CD4-positive, alpha-beta T cell (primary cell): ENCODE results near the gene PDGFC. TPM values are rescaled to one million over a fixed set of nuclear protein-coding genes. Genes with fewer than 3 reads are reported as not detected.

Experiments
- ATAC-seq: fragments of 200-7000 bp; cut with Tn5 transposase; one replicate; pipeline ENCODE4 v1.10.0; 2022; ENCODE audit warnings: mild to moderate bottlenecking; ENCODE audit not compliant: poor library complexity
- CTCF ChIA-PET: fragments of 350-600 bp; sonication (Branson Sonifier 250); formaldehyde crosslinking; loops from one replicate; lab custom pipeline; 2021; ENCODE audit warnings: antibody characterized with exemption, inconsistent platforms; lab: Charles Lee
- POLR2A ChIA-PET: fragments of 350-600 bp; sonication (Branson Sonifier 250); formaldehyde crosslinking; loops from one replicate; lab custom pipeline; 2021; ENCODE audit warnings: antibody characterized with exemption, inconsistent platforms; lab: Charles Lee
- DNase-seq, 14 experiments: peaks; one replicate each; pipeline ENCODE4 v3.0.0-alpha.2; 2013 to 2020; ENCODE audit warnings: mixed read lengths in 2 of 14
- H3K27ac ChIP-seq, 2 donors: one replicate each; pipeline versions ENCODE4 v1.5.1 to v1.7.0; 2013; ENCODE audit warnings: low read length in 2 of 2, low read depth in 1 of 2, mild to moderate bottlenecking in 1 of 2
- H3K27me3 ChIP-seq, 2 experiments: 1 replicate in 1 of 2; 2 replicates in 1 of 2; pipeline versions ENCODE4 v1.6.1 to v1.7.0; 2013; ENCODE audit warnings: low read length in 2 of 2, control low read depth in 1 of 2, mild to moderate bottlenecking in 1 of 2, moderate library complexity in 1 of 2; ENCODE audit not compliant: insufficient read depth in 2 of 2, control insufficient read depth in 1 of 2
- H3K36me3 ChIP-seq: one replicate; pipeline ENCODE4 v1.6.1; 2013; ENCODE audit warnings: low read length, control low read depth; ENCODE audit not compliant: insufficient read depth
- H3K4me1 ChIP-seq: one replicate; pipeline ENCODE4 v1.6.1; 2013; ENCODE audit warnings: low read length, control low read depth; ENCODE audit not compliant: insufficient read depth
- H3K4me3 ChIP-seq: one replicate; pipeline ENCODE4 v1.5.1; 2013; ENCODE audit warnings: mild to moderate bottlenecking, low read length, moderate library complexity
- H3K9me3 ChIP-seq, 2 experiments: 1 replicate in 1 of 2; 2 replicates in 1 of 2; pipeline versions ENCODE4 v1.6.1 to v1.7.0; 2013; ENCODE audit warnings: low read length in 2 of 2, mild to moderate bottlenecking in 2 of 2, control low read depth in 1 of 2, moderate library complexity in 1 of 2; ENCODE audit not compliant: control insufficient read depth in 1 of 2, insufficient read depth in 1 of 2
- H3K27ac Mint-ChIP-seq: one replicate; pipeline ENCODE4 v1.8.0; 2020; ENCODE audit warnings: mixed read lengths
- H3K27me3 Mint-ChIP-seq: one replicate; pipeline ENCODE4 v1.8.0; 2021; ENCODE audit warnings: mixed read lengths
- H3K36me3 Mint-ChIP-seq: one replicate; pipeline ENCODE4 v1.8.0; 2021; ENCODE audit warnings: low read depth, mixed read lengths
- H3K4me1 Mint-ChIP-seq: one replicate; pipeline ENCODE4 v1.8.0; 2021; ENCODE audit warnings: low read depth, mixed read lengths
- H3K4me3 Mint-ChIP-seq: one replicate; pipeline ENCODE4 v1.8.0; 2020; ENCODE audit warnings: mild to moderate bottlenecking, mixed read lengths
- H3K9me3 Mint-ChIP-seq: one replicate; pipeline ENCODE4 v1.8.0; 2020; ENCODE audit warnings: mixed read lengths
- CTCF ChIP-seq: fragments of 200-600 bp; IDR thresholded peaks from one replicate; pipeline ENCODE4 v1.8.0; 2022; ENCODE audit warnings: antibody characterized with exemption, mild to moderate bottlenecking
- intact Hi-C, 2 experiments: fragments of 100-400 bp; cut with DNase I in 1 of 2; cut with micrococcal nuclease in 1 of 2; formaldehyde crosslinking; loops; one replicate each; pipeline versions ENCODE4 v1.15.1 to v1.9.0; 2023 to 2025; cut with DNase I, micrococcal nuclease
- total RNA-seq, 174 experiments: library from RNA in 2 of 174; stranded (reverse) in 2 of 174; gene quantifications; one replicate each; pipeline ENCODE4 v1.2.3 and lab custom pipeline; 2021 to 2026

PDGFC gene
- total RNA-seq, 2 experiments from 2014 or later: not detected

- ATAC-seq (no peak), DNase-seq (no peak)
- Mint-ChIP-seq H3K36me3 (no peaks in the 10 kb centered on the region), H3K9me3 (no peaks in the 10 kb centered on the region), H3K4me1 (no peaks in the 10 kb centered on the region), H3K27me3 (no peaks in the 10 kb centered on the region), H3K4me3 (no peak overlapping the region), H3K27ac (no peak overlapping the region)
- no peaks in the 10 kb centered on the region for H3K36me3 ChIP-seq
- H3K4me3 ChIP-seq: no peak overlapping the region
- TF ChIP-seq CTCF: no peak
- CTCF ChIA-PET: no interaction called here
- no peaks in the 10 kb centered on the region for H3K27me3 ChIP-seq
- no peak overlapping the region for H3K27ac ChIP-seq
- intact Hi-C loops: no loop called here
- POLR2A ChIA-PET: no interaction called here
- peaks cover 0 to 3% of the 10 kb centered on the region in 2 experiments for H3K9me3 ChIP-seq
- no peaks in the 10 kb centered on the region for H3K4me1 ChIP-seq
Measured at GRCh38 chr4:156832886-156833285, 138.7 kb downstream of the PDGFC start.

- H3K27me3 Mint-ChIP-seq: no peaks in the 10 kb centered on the region
- H3K9me3 ChIP-seq: peaks cover 0 to 7% of the 10 kb centered on the region in 2 experiments
- no peak overlapping the region for H3K4me3 Mint-ChIP-seq
- no peak overlapping the region for H3K4me3 ChIP-seq
- DNase-seq (peak in 1 of 14 experiments; percentile 5), ATAC-seq (no peak)
- no peaks in the 10 kb centered on the region for H3K36me3 ChIP-seq
- H3K27ac Mint-ChIP-seq: no peak overlapping the region
- TF ChIP-seq CTCF: no peak
- no peaks in the 10 kb centered on the region for H3K9me3 Mint-ChIP-seq
- H3K4me1 Mint-ChIP-seq: no peaks in the 10 kb centered on the region
- H3K4me1 ChIP-seq: no peaks in the 10 kb centered on the region
- H3K36me3 Mint-ChIP-seq: no peaks in the 10 kb centered on the region
- H3K27me3 ChIP-seq: no peaks in the 10 kb centered on the region
- ChIA-PET POLR2A (no interaction called here), CTCF (no interaction called here)
- intact Hi-C loops: no loop called here
- H3K27ac ChIP-seq: no peak overlapping the region
Measured at GRCh38 chr4:156830351-156830750, 141.2 kb downstream of the PDGFC start.

- Mint-ChIP-seq H3K27ac (no peak overlapping the region), H3K4me1 (no peaks in the 10 kb centered on the region), H3K4me3 (no peak overlapping the region), H3K36me3 (no peaks in the 10 kb centered on the region), H3K27me3 (no peaks in the 10 kb centered on the region), H3K9me3 (no peaks in the 10 kb centered on the region)
- H3K9me3 ChIP-seq: peaks cover 0 to 7% of the 10 kb centered on the region in 2 experiments
- DNase-seq (peak in 2 of 14 experiments; percentile 1 to 8), ATAC-seq (no peak)
- no peak overlapping the region for H3K4me3 ChIP-seq
- no peaks in the 10 kb centered on the region for H3K27me3 ChIP-seq
- no peaks in the 10 kb centered on the region for H3K4me1 ChIP-seq
- no peak overlapping the region for H3K27ac ChIP-seq
- H3K36me3 ChIP-seq: no peaks in the 10 kb centered on the region
- intact Hi-C loops: no loop called here
- TF ChIP-seq CTCF: no peak
- ChIA-PET CTCF (no interaction called here), POLR2A (no interaction called here)
Measured at GRCh38 chr4:156829201-156829873, 142.3 kb downstream of the PDGFC start.
